ENCODE results near the gene DTNBP1. TPM values are rescaled to one million over a fixed set of nuclear protein-coding genes. Genes with fewer than 3 reads are reported as not detected.

Gene DTNBP1
- total and polyA plus RNA-seq, 2 of the 8 experiments (the other 6 are each of a cell fraction or from before 2014, with no cell fraction given): 13.5 to 22.1 TPM

- TF ChIP-seq, protein P1, sequence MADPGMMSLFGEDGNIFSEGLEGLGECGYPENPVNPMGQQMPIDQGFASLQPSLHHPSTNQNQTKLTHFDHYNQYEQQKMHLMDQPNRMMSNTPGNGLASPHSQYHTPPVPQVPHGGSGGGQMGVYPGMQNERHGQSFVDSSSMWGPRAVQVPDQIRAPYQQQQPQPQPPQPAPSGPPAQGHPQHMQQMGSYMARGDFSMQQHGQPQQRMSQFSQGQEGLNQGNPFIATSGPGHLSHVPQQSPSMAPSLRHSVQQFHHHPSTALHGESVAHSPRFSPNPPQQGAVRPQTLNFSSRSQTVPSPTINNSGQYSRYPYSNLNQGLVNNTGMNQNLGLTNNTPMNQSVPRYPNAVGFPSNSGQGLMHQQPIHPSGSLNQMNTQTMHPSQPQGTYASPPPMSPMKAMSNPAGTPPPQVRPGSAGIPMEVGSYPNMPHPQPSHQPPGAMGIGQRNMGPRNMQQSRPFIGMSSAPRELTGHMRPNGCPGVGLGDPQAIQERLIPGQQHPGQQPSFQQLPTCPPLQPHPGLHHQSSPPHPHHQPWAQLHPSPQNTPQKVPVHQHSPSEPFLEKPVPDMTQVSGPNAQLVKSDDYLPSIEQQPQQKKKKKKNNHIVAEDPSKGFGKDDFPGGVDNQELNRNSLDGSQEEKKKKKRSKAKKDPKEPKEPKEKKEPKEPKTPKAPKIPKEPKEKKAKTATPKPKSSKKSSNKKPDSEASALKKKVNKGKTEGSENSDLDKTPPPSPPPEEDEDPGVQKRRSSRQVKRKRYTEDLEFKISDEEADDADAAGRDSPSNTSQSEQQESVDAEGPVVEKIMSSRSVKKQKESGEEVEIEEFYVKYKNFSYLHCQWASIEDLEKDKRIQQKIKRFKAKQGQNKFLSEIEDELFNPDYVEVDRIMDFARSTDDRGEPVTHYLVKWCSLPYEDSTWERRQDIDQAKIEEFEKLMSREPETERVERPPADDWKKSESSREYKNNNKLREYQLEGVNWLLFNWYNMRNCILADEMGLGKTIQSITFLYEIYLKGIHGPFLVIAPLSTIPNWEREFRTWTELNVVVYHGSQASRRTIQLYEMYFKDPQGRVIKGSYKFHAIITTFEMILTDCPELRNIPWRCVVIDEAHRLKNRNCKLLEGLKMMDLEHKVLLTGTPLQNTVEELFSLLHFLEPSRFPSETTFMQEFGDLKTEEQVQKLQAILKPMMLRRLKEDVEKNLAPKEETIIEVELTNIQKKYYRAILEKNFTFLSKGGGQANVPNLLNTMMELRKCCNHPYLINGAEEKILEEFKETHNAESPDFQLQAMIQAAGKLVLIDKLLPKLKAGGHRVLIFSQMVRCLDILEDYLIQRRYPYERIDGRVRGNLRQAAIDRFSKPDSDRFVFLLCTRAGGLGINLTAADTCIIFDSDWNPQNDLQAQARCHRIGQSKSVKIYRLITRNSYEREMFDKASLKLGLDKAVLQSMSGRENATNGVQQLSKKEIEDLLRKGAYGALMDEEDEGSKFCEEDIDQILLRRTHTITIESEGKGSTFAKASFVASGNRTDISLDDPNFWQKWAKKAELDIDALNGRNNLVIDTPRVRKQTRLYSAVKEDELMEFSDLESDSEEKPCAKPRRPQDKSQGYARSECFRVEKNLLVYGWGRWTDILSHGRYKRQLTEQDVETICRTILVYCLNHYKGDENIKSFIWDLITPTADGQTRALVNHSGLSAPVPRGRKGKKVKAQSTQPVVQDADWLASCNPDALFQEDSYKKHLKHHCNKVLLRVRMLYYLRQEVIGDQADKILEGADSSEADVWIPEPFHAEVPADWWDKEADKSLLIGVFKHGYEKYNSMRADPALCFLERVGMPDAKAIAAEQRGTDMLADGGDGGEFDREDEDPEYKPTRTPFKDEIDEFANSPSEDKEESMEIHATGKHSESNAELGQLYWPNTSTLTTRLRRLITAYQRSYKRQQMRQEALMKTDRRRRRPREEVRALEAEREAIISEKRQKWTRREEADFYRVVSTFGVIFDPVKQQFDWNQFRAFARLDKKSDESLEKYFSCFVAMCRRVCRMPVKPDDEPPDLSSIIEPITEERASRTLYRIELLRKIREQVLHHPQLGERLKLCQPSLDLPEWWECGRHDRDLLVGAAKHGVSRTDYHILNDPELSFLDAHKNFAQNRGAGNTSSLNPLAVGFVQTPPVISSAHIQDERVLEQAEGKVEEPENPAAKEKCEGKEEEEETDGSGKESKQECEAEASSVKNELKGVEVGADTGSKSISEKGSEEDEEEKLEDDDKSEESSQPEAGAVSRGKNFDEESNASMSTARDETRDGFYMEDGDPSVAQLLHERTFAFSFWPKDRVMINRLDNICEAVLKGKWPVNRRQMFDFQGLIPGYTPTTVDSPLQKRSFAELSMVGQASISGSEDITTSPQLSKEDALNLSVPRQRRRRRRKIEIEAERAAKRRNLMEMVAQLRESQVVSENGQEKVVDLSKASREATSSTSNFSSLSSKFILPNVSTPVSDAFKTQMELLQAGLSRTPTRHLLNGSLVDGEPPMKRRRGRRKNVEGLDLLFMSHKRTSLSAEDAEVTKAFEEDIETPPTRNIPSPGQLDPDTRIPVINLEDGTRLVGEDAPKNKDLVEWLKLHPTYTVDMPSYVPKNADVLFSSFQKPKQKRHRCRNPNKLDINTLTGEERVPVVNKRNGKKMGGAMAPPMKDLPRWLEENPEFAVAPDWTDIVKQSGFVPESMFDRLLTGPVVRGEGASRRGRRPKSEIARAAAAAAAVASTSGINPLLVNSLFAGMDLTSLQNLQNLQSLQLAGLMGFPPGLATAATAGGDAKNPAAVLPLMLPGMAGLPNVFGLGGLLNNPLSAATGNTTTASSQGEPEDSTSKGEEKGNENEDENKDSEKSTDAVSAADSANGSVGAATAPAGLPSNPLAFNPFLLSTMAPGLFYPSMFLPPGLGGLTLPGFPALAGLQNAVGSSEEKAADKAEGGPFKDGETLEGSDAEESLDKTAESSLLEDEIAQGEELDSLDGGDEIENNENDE (IDR thresholded peaks at IDR 0.05; ENCODE audit: insufficient replicate concordance, low read length): no peak
- TF ChIP-seq BRCA1 (IDR thresholded peaks at IDR 0.05; ENCODE audit: low read depth, low read length): no peak
- no peak for TF ChIP-seq CBX5 (IDR thresholded peaks at IDR 0.05; ENCODE audit: low read depth, low read length)
- no peak for TF ChIP-seq ATF2 (IDR thresholded peaks at IDR 0.05; ENCODE audit: low read length)
- no peak for TF ChIP-seq GABPA (IDR thresholded peaks at IDR 0.05; ENCODE audit: borderline replicate concordance, insufficient read depth, low read length)
- no peak for TF ChIP-seq CBX8 (IDR thresholded peaks at IDR 0.05; ENCODE audit: borderline replicate concordance, low read depth, low read length)
- TF ChIP-seq RFX5 (IDR thresholded peaks at IDR 0.05; ENCODE audit: borderline replicate concordance, low read depth, low read length): no peak
- no peak for TF ChIP-seq JUND (IDR thresholded peaks at IDR 0.05; ENCODE audit: low read length)
- no peak for TF ChIP-seq TAF7 (optimal IDR thresholded peaks at IDR 0.05; ENCODE audit: borderline replicate concordance, low read depth, low read length)
These were observed 73.7 kb downstream of the DTNBP1 start (continued) for GRCh38 chr6:15588971-15589634.
